Measurements from ENCODE around the gene DCBLD2.

Gene DCBLD2

DNA sequence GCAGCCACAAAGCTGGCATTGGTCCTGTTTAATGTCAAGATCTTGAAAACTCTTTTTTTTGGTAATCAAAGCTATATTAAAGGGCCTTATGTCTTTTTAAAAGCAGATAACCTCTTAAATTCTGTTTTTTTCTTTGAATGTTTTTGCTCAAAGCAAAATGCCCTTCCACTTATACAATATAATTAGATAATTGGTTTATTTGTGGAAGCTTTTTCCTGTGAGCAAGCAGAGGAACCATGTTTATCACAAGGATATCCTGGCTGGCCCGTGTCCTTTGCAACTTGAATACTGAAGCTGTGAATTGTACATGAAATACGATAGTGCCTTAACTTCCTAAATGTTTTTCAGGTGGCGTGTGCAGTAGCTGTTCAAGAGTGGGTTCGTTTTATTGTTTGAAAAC, 135.8 kb downstream of the DCBLD2 start:
- DNase-seq = no peak

DNA sequence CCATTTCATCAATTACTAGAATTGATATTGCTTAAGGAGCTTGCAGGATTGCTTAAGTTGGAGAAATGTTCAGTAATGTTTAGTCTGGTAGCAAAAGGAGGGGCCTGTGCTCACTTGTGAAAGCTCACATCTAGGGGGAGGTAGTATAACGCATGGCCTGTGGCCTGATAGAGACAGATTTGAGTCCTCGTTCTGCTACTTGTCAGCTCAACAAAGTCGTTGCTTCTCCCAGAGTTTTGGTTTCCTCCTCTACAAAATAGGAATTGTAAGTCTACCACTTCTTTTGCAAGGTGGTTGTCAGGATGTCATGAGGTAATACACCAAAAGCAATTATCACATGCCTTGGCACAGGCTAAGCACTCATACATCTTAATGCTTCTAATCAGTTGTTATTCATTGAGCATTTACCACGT, 137.0 kb downstream of the DCBLD2 start:
- no peak for DNase-seq

DNA sequence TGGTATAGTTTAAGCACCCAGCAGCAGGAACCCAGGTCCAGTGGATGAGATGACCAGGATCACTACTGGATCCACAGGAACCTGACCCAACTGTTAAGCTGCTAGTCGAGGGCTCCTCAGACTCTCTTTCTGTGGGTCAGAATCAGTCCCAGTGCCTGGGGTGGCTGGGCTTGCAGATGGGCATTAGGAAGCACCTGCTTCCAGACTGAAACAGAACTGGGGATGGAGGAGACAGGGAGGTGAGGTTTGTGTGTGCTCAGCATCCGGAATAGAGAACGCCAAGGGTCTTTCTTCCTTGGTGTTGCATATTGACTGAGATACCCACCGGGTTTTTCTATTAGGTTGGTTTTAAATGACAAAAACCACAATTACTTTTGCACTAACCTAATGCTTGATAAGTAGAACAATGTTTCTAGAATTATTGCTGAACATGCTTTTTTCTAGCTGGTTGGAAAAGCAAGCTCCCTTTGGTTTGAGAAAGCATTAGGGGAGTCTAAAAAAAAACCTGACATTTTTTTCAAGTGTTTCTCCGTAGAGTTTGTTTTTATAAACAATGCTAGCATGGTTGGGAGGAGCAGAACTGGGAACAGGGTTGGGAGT, 137.6 kb downstream of the DCBLD2 start:
- DNase-seq = no peak

DNA sequence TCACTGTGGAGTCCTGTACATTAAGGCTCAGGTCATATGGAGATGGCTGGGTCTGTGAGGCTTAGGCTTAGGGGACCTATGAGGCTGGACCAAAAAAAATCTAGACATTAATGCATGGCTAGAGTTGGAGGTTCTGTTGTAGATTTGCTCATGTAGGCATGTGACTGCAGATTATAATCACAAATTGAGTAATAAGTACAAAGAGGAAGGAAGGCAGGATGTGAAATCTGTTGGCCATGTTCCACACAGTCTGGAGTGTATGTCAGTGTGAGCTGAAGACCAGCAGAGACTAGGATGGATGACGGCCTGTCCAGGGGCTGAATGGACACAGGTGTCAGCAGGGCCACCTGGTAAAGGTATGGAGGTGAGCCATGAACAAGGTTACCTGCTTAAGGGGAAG, 138.4 kb downstream of the DCBLD2 start, which contains the start of gene ST3GAL6:
Gene ST3GAL6 (plus strand): TSS at position 265 of the 400 bp plus-strand sequence. CDS start 5,101 bp downstream, outside the sequence.
- DNase-seq = no peak

DNA sequence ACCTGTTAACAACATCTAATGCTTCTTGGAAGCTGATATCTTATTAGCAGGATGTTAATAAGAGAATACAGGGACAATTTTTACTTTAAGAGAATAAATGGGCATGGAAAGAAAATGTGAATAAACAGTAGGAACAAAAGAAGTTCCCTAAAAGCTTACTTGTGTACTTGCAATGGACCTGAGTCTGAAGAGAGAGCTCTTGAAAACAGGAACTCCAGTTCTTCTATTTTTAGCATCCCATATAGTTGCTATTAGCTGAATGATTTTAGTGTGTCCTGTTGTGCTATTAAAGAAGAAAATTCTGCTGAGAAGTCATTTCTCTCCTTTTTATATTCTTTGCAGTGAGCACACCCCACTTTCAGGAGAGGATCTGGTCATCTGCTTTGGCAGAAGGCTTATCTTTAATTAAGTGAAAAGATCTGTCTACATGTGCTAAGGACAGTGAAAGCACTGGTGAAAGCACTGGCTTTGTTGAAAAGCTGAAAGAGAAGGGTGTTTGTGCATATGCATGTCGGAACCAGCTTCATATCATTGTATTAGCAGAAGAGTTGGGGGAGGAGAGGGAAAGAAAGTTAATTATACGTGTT, 139.8 kb downstream of the DCBLD2 start:
- DNase-seq = no peak

DNA sequence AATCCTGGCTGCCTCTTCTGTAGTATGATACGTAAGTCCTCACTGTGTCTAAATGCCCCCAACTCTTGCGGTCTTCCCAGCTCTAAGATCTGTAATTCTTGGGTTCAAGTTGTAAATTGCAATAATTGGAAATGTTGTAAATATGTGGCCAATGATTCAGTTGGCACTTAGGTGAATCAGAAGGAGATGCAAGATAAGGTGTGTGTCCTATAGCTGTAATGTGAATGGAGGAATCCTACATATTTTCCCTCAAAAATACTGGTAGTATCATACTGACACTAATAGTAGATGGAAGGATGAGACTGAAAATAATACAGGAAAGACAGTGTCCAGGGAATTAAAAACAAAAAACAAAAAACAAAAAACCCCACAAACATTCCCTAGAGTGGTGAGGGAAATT, 141.9 kb downstream of the DCBLD2 start:
- DNase-seq = no peak

DNA sequence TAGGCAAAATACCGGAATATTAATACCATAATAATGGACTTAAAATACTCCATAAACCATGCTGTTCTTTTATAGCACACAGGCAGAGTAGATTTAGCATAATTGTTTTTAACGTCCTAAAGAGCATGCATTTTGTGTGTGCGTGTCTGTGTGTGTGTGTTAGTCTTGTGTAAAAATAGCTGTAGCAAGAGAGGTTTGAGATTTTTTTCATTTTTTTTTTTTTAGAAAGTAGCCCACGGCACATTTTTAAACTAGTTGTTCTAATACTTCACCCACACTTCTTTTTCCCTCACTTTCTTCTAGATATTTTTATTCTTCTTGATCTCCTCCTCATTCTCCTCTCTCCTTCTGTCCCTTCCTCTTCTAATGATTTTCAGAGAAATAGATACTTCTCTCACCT, 145.9 kb downstream of the DCBLD2 start:
- no peak for DNase-seq

DNA sequence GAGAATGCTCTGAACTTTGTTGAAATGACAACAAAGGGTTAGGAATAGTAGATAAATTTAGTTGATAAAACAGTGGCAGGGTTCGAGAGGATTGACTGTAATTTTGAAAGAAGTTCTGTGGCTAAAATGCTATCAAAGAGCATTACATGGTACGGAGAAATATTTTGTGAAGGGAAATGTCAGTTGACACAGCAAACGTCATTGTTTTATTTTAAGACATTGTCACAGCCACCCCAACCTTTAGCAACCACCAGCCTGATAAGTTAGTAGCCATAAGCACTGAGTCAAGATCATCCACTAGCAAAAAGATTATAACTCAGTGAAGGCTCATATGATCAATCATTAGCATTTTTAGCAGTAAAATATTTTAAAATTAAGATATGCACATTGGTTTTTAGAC, 147.0 kb downstream of the DCBLD2 start:
- no peak for DNase-seq

DNA sequence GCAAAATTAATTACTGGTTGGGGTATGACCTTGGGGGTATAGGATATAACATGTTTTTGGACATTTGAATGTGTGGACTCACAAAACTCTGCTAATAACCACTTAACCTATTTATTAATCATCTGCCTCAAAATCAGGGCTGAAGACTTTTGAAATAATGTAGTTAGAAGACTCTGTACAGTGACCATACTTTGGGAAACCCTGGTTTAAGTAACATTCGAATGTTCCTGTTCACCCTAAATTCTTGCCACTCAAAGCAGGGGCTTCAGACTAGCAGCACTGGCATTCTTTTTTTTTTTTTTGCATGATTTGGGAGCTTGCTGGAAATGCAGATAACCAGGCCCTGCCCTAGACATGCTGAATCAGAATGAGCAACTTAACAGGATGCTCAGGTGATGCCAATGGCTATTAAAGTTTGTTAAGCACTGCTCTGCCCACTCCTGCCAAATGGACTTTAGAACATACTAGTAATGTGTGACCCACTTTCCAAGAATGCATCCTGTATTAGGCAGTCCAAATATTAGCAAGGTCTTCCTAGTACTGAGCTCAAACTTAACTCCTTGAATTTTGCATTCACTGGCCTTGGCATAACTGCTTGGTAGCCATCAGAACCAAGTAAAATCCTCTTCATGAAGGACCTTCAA, 151.1 kb downstream of the DCBLD2 start:
- DNase-seq = no peak

DNA sequence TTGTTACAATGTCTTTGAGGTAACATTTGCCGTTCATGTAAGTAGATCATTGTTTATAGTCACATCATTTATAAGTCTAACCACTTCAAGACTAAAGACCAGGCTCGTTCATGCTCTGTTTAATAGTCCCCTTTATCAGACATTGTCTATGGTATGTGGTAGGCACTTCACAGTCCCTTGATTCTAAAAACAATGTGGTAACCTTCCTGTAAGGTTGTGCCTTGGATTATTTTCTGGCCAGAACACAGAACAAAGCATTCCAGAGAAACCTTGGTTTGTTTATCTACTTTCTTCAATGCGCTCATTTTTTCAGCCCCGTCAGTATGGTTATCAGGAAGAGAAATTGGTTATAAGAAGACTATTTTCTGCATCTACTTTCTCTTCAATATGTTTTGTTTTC, 154.6 kb downstream of the DCBLD2 start:
- DNase-seq = no peak

DNA sequence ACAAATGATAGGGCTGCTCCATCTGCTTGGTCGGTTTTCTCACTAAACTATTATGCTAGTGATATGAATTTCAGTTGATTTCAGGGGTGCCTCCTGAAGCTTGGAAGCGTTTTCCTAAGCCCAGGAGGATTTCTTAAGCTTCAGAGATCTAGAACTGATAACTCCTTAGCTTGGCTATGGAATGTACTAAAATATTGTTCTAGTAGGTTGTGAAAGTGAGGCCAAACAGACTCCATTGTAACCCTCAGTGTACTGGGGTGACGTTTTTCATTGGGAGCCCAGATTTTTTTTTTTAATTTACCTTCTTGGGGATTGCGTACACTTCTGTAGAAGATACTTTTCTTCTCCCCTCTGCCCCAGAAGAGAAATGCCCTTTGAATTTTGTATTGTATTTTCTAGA, 155.4 kb downstream of the DCBLD2 start:
- no peak for DNase-seq

Measured in cortex of kidney (tissue), 1 donor.